A549 treated with RU486 at 1 μM for 4 hours (cell line): ENCODE measurements around the gene FAM177B. TPM values are rescaled to one million over a fixed set of nuclear protein-coding genes. Genes with fewer than 3 reads are reported as not detected.

Experiments used
- total RNA-seq: library from RNA; stranded (reverse); fragments of 200-300 nt; extraction: Qiagen RNA extraction; gene quantifications from 5 replicates; pipeline ENCODE4 v1.2.3, GENCODE V29; 2022; ENCODE audit warnings: low read depth

The FAM177B gene
- not detected in 5 replicates for total RNA-seq

DNA sequence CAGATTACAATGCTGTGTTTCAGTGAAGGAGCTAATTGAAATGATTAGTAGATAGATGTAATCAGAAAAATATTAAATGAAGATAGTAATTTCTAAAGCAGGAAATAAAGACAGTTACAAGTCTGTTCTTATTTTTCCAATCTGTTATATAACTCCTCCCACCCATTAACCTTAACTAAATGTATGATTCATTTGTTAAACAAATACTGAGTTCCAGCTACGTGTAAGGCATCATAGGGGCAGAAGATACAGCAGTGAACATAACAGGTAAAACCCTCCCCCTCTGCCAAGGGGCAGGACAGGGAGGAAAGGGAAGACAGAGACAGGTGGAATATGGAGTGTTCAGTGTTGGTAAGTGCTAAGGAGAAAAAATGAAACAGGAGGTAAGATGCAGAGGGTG, at the start of gene FAM177B:
TSS of gene FAM177B (plus strand) at position 231 of the 400 bp plus-strand sequence. CDS start 9,344 bp downstream, outside the sequence.

DNA sequence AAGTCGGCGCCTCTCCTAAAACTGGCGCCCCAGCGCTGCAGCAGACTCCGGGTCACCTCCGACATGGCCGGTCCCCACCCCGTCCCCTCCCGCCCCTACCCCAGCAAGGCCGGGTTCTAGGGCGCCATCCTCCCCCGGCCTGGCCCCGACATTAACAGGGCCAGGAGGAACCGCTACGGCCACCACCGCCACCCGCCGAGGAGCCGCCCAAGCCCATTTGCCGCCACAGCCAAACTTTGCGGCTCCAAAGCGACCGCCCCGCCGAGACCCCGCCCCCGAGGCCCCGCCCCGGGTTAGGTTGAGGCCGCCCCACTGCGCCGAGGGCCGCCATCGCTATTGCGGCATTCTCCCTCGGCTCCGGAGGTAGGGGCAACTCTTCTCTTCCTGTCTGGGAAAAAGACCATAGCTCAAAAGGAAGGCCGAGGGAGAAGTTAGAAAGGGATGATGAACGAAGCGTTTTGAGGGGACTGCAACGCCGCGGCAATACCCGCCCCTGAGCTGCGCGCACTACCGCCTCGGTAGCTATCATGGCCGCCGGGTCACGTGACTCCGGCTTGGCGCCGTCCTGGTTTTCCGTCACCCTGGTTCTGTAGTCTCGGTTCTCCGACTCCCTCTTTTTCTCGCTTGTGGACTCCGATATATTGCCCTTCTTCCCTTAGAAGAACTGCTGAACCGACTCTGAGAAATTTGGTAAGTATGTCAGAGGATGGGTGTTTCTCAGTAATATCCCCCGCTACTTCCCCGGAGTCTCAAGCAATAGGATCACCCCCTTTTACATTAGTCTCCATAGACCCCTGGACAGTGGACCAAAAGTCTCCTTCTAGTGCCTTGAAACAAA, 24.5 kb upstream of the FAM177B start, which contains the start of the genes AIDA and BROX:
TSS of gene AIDA (minus strand) at position 239 of the 838 bp plus-strand sequence. CDS start at position 65, 174 bp downstream.
TSS of gene BROX (plus strand) at position 312 of the 838 bp plus-strand sequence. CDS start 3,136 bp downstream, outside the sequence.

Other genes starting within 250 kb of the FAM177B start
- gene HHIPL2, start 189.1 kb upstream of the FAM177B start, total RNA-seq: 9.3 to 12.1 TPM (median 10.8 TPM) in 5 replicates
- gene TAF1A, start 147.3 kb upstream of the FAM177B start, total RNA-seq: 8.6 to 12.8 TPM (median 12.0 TPM) in 5 replicates
- gene MIA3, start 119.1 kb upstream of the FAM177B start, total RNA-seq: 19.5 to 22.6 TPM (median 22.3 TPM) in 5 replicates
- 40.0 to 70.0 TPM (median 67.4 TPM) in 5 replicates for gene AIDA, start 24.7 kb upstream of the FAM177B start, total RNA-seq
- 11.3 to 23.0 TPM (median 20.5 TPM) in 5 replicates for gene BROX, start 24.6 kb upstream of the FAM177B start, total RNA-seq
- 1.4 to 2.3 TPM (median 1.7 TPM) in 5 replicates for gene DISP1, start 77.8 kb downstream of the FAM177B start, total RNA-seq